A549 (cell line): Measurements from ENCODE around the gene NELFB. TPM values are rescaled to one million over a fixed set of nuclear protein-coding genes. Genes with fewer than 3 reads are reported as not detected.

Experiments
- ATAC-seq, 2 experiments: fragments of 200-7000 bp in 1 of 2; fragments of >200 bp in 1 of 2; cut with Nextera tagmentation in 1 of 2; cut with Tn5 transposase in 1 of 2; 3 replicates each; pipeline versions ENCODE4 v1.8.0 to v1.9.1; 2018 to 2020; ENCODE audit warnings: mild to moderate bottlenecking in 1 of 2, moderate library complexity in 1 of 2
- CTCF ChIA-PET: fragments of 300-600 bp; sonication (Branson Sonifier 250); formaldehyde crosslinking; extraction: SDS; loops from one replicate; lab custom pipeline; 2021; ENCODE audit warnings: antibody characterized with exemption, inconsistent platforms; lab: Yijun Ruan, JAX
- POLR2A ChIA-PET: fragments of 350-600 bp; formaldehyde crosslinking; extraction: SDS; loops from one replicate; lab custom pipeline; 2021; ENCODE audit warnings: antibody characterized with exemption, inconsistent platforms; lab: Yijun Ruan, JAX
- DNase-seq, 2 experiments: peaks; one replicate each; pipeline versions ENCODE4 v3.0.0 to v3.0.0-alpha.2; 2011 to 2016; ENCODE audit warnings: low read depth in 1 of 2, low spot score in 1 of 2
- FAIRE-seq: peaks from 2 replicates; lab custom pipeline; 2011; peaks lifted over from hg19 to GRCh38; lab: Jason Lieb, UNC
- H3K27ac ChIP-seq, 2 experiments: fragments of >200 bp; sonication (Bioruptor Twin); formaldehyde crosslinking; 3 replicates each; pipeline ENCODE4 v1.5.1; 2016 to 2017
- H3K4me1 ChIP-seq: fragments of >200 bp; sonication (Bioruptor Twin); formaldehyde crosslinking; 3 replicates; pipeline ENCODE4 v1.6.1; 2016
- H3K4me2 ChIP-seq: fragments of >200 bp; sonication (Bioruptor Twin); formaldehyde crosslinking; 3 replicates; pipeline ENCODE4 v1.6.1; 2016
- H3K4me3 ChIP-seq: fragments of >200 bp; sonication (Bioruptor Twin); formaldehyde crosslinking; 3 replicates; pipeline ENCODE4 v1.5.1; 2016
- H3K9me3 ChIP-seq: fragments of >200 bp; sonication (Bioruptor Twin); formaldehyde crosslinking; 3 replicates; pipeline ENCODE4 v1.6.1; 2016
- BHLHE40 ChIP-seq: IDR thresholded peaks from 2 replicates; pipeline ENCODE4 v1.6.1; 2012; ENCODE audit warnings: low read depth, low read length, inconsistent platforms
- CBX8 ChIP-seq: fragments of 200-600 bp; sonication (generic); IDR thresholded peaks from 2 replicates; pipeline ENCODE4 v1.6.1; 2016
- CHD4 ChIP-seq: fragments of 200-600 bp; sonication (generic); IDR thresholded peaks from 2 replicates; pipeline ENCODE4 v1.6.1; 2016; ENCODE audit warnings: antibody characterized with exemption, mild to moderate bottlenecking, borderline replicate concordance
- EHF ChIP-seq: fragments of 250-450 bp; sonication (Bioruptor Pico); IDR thresholded peaks from 2 replicates; pipeline ENCODE4 v1.5.0; 2020; ENCODE audit warnings: mild to moderate bottlenecking
- EP300 ChIP-seq, 2 experiments: fragments of >200 bp; sonication (Bioruptor Twin); formaldehyde crosslinking; IDR thresholded peaks; 2 replicates in 1 of 2; 3 replicates in 1 of 2; pipeline ENCODE4 v1.6.1; 2016 to 2017
- FOSB ChIP-seq: fragments of 250-450 bp; sonication (Bioruptor Pico); IDR thresholded peaks from 2 replicates; pipeline ENCODE4 v1.5.0; 2020; ENCODE audit warnings: mild to moderate bottlenecking, moderate library complexity
- FOXS1 ChIP-seq: fragments of 250-450 bp; sonication (Bioruptor Pico); IDR thresholded peaks from 2 replicates; pipeline ENCODE4 v1.5.0; 2020; ENCODE audit warnings: mild to moderate bottlenecking, moderate library complexity
- GATA3 ChIP-seq: IDR thresholded peaks from 2 replicates; pipeline ENCODE4 v1.6.1; 2012; ENCODE audit warnings: borderline replicate concordance
- HEYL ChIP-seq: fragments of 250-450 bp; sonication (Bioruptor Pico); IDR thresholded peaks from 2 replicates; pipeline ENCODE4 v1.8.0; 2021; ENCODE audit warnings: mild to moderate bottlenecking, moderate library complexity
- MAZ ChIP-seq: fragments of 150-350 bp; IDR thresholded peaks from 2 replicates; pipeline ENCODE4 v1.6.1; 2014; ENCODE audit warnings: antibody characterized with exemption, low read depth, low read length, borderline replicate concordance
- NPAS2 ChIP-seq: fragments of 250-450 bp; sonication (Bioruptor Pico); IDR thresholded peaks from 2 replicates; pipeline ENCODE4 v1.8.0; 2022; ENCODE audit warnings: mild to moderate bottlenecking, moderate library complexity, borderline replicate concordance
- NR3C1 ChIP-seq: fragments of >200 bp; sonication (Bioruptor Twin); formaldehyde crosslinking; IDR thresholded peaks from 3 replicates; pipeline ENCODE4 v1.6.1; 2017
- PBX3 ChIP-seq: IDR thresholded peaks from 2 replicates; pipeline ENCODE4 v1.6.1; 2012
- POLR2AphosphoS2 ChIP-seq: conservative IDR thresholded peaks from 2 replicates; pipeline ENCODE4 v1.6.1; 2012; ENCODE audit warnings: low read length, improper control_type of control experiment, inconsistent platforms
- RFX5 ChIP-seq: fragments of 450-650 bp; IDR thresholded peaks from 2 replicates; pipeline ENCODE4 v1.7.1; 2014; ENCODE audit warnings: antibody characterized with exemption, mild to moderate bottlenecking, moderate library complexity
- RNF2 ChIP-seq: fragments of 200-600 bp; sonication (generic); IDR thresholded peaks from 2 replicates; pipeline ENCODE4 v1.6.1; 2016; ENCODE audit warnings: low read depth, mild to moderate bottlenecking, antibody characterized with exemption, moderate library complexity, borderline replicate concordance
- SMC3 ChIP-seq: fragments of >200 bp; sonication (Bioruptor Twin); formaldehyde crosslinking; IDR thresholded peaks from 3 replicates; pipeline ENCODE4 v1.6.1; 2018; ENCODE audit warnings: inconsistent platforms
- ZC3H11A ChIP-seq: fragments of 450-650 bp; IDR thresholded peaks from 2 replicates; pipeline ENCODE4 v1.6.1; 2014; ENCODE audit warnings: antibody characterized with exemption, mild to moderate bottlenecking
- ZSCAN20 ChIP-seq: fragments of 250-450 bp; sonication (Bioruptor Pico); IDR thresholded peaks from 2 replicates; pipeline ENCODE4 v1.8.0; 2022; ENCODE audit warnings: mild to moderate bottlenecking, moderate library complexity
- WGBS: methylation state at CpG from one replicate; pipeline ENCODE4 v1.1.6; 2017; ENCODE audit errors: missing lambda C conversion rate; 5-methylcytosine and 5-hydroxymethylcytosine counted together
- polyA plus RNA-seq, 4 experiments: library from polyadenylated mRNA; depleted of rRNA in 3 of 4; stranded (reverse); fragments of >200 nt; fragmentation: RNase III in 1 of 4; extraction: RNeasy Plus Mini Kit Qiagen cat#74134 plus additional on column Dnase treatment in 1 of 4; gene quantifications; 2 replicates in 3 of 4; 3 replicates in 1 of 4; pipeline ENCODE4 v1.2.3, GENCODE V29; 2011 to 2017
- TF ChIP-seq, protein P1 (sequence below): fragments of >200 bp; sonication (Bioruptor Twin); formaldehyde crosslinking; IDR thresholded peaks from 3 replicates; pipeline ENCODE4 v1.5.1; 2016
- TF ChIP-seq, protein P2 (sequence below): fragments of 450-650 bp; IDR thresholded peaks from 2 replicates; pipeline ENCODE4 v1.6.1; 2014; ENCODE audit warnings: antibody characterized with exemption
- TF ChIP-seq, protein P3 (sequence below): IDR thresholded peaks from 2 replicates; pipeline ENCODE4 v1.6.1; 2012; ENCODE audit warnings: low read depth, borderline replicate concordance
- TF ChIP-seq, protein P4 (sequence below): fragments of 250-450 bp; sonication (Bioruptor Pico); IDR thresholded peaks from 2 replicates; pipeline ENCODE4 v1.5.0; 2020; ENCODE audit warnings: low read depth, mild to moderate bottlenecking, moderate library complexity

NELFB gene
- polyA plus RNA-seq, 2 of the 4 experiments (the other 2 are of a cell fraction): 31.8 to 45.3 TPM

DNA sequence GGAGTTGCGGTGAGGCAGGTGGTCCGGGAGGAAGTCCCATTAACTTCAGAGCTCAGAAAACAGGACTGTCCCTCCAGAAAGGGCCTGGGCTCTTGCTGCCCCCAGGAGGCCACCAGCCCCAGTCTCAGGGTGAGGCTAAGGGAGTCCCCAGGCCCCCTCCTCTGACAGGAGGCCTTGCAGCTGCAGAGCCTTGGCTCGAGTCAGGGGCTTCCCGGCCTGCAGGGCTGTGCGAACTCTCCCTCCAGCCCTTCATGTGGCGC lies 7.3 kb upstream of the NELFB start:
- POLR2A ChIA-PET: no interaction called here
- H3K9me3 ChIP-seq: no peaks in the 10 kb centered on the region
- no peak overlapping the region for H3K4me2 ChIP-seq
- H3K27ac ChIP-seq: no peak overlapping the region
- 94% methylated on average over 6 of the region's 6 CpGs for WGBS
- no peak for FAIRE-seq
- peaks cover 14% of the 10 kb centered on the region for H3K4me1 ChIP-seq
- CTCF ChIA-PET: interaction anchor here (1.0 to 13.1 kb wide), 4 partner anchors 11 to 26 kb away, joined by 3 to 236 read pairs (median 8); partner anchors contain the start of gene NELFB
- TF ChIP-seq POLR2AphosphoS2 (no peak), BHLHE40 (no peak), GATA3 (no peak), ZSCAN20 (CRISPR knock-in tag) (no peak), RNF2 (no peak), SMC3 (no peak), NPAS2 (no peak), EP300 (IDR thresholded peaks at IDR 0.05) (no peak), RFX5 (no peak), CBX8 (no peak), MAZ (no peak), HEYL (CRISPR knock-in tag) (no peak), NR3C1 (no peak), PBX3 (no peak)
- TF ChIP-seq, protein P1, sequence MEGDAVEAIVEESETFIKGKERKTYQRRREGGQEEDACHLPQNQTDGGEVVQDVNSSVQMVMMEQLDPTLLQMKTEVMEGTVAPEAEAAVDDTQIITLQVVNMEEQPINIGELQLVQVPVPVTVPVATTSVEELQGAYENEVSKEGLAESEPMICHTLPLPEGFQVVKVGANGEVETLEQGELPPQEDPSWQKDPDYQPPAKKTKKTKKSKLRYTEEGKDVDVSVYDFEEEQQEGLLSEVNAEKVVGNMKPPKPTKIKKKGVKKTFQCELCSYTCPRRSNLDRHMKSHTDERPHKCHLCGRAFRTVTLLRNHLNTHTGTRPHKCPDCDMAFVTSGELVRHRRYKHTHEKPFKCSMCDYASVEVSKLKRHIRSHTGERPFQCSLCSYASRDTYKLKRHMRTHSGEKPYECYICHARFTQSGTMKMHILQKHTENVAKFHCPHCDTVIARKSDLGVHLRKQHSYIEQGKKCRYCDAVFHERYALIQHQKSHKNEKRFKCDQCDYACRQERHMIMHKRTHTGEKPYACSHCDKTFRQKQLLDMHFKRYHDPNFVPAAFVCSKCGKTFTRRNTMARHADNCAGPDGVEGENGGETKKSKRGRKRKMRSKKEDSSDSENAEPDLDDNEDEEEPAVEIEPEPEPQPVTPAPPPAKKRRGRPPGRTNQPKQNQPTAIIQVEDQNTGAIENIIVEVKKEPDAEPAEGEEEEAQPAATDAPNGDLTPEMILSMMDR: no peak
- TF ChIP-seq, protein P2, sequence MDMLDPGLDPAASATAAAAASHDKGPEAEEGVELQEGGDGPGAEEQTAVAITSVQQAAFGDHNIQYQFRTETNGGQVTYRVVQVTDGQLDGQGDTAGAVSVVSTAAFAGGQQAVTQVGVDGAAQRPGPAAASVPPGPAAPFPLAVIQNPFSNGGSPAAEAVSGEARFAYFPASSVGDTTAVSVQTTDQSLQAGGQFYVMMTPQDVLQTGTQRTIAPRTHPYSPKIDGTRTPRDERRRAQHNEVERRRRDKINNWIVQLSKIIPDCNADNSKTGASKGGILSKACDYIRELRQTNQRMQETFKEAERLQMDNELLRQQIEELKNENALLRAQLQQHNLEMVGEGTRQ: no peak
- TF ChIP-seq, all 56 proteins: peak for 0
- DNase-seq (no peak), ATAC-seq (no peak)
- no peak overlapping the region for H3K4me3 ChIP-seq

DNA sequence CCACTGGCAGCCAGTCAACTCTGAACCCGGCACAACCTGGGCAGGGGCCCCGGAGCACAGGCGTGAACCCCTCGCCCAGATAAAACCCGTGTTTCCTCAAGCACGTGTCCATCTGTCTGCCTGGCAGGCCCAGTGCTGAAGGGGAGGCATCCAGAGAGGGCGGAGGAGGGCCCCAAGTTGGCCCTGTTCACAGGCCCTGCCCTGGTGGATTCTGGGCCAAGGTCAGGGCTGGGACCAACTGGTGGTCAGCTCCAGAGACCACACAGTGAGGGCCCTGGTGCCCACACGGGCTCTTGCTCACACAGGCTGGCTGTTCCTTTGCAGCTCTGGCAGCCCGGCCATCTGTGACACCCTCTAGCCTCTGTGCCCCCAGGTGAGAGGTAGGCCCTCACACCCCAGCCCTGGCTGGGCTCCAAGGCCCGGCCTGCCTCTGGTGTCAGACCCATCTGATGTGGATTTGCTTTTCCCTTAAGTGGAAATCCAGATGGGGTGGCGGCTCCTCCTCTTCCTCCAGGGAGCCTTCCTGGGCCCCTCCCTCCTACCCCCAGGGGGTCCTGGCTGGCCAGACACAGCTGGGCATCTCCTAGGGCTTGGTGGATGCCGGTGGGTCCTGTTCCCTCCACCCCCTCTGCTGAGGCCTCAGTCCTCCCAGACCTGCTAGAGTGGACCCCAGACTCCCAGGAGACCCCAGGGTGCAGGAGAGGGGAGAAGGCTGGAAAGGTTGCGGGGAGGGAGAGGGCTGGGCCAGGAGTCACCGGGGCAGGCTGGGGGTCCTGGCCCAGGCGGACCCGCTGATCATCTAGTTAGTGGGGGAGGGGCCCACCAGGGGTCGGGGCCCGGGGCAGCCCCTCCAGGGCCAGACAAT lies 4.6 kb upstream of the NELFB start:
- peaks cover 9% of the 10 kb centered on the region for H3K4me1 ChIP-seq
- 0 out of 6 replicates have a peak overlapping the region, but pooled peaks of 1 of the 2 experiments have one; percentile 18 for H3K27ac ChIP-seq
- no peaks in the 10 kb centered on the region for H3K9me3 ChIP-seq
- WGBS: 89% methylated on average over 10 of the region's 18 CpGs
- DNase-seq (no peak), FAIRE-seq (no peak), ATAC-seq (no peak)
- no peak overlapping the region for H3K4me3 ChIP-seq
- ChIA-PET CTCF (interaction anchor here (0.6 to 2.6 kb wide), 11 partner anchors 9 to 200 kb away, joined by 3 to 15 read pairs (median 3); partner anchors contain the start of gene TUBB4B), POLR2A (interaction anchor here (1.0 to 1.5 kb wide), 2 partner anchors 10 kb away, joined by 5 to 12 read pairs; partner anchors contain the start of gene TUBB4B)
- TF ChIP-seq FOSB (CRISPR knock-in tag): no peak
- no peak for TF ChIP-seq NR3C1
- TF ChIP-seq ZC3H11A: no peak
- no peak for TF ChIP-seq ZSCAN20 (CRISPR knock-in tag)
- no peak for TF ChIP-seq EHF (CRISPR knock-in tag)
- TF ChIP-seq, protein P3, sequence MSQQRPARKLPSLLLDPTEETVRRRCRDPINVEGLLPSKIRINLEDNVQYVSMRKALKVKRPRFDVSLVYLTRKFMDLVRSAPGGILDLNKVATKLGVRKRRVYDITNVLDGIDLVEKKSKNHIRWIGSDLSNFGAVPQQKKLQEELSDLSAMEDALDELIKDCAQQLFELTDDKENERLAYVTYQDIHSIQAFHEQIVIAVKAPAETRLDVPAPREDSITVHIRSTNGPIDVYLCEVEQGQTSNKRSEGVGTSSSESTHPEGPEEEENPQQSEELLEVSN: no peak
- no peak for TF ChIP-seq CHD4
- TF ChIP-seq FOXS1 (CRISPR knock-in tag): no peak
- TF ChIP-seq, protein P4, sequence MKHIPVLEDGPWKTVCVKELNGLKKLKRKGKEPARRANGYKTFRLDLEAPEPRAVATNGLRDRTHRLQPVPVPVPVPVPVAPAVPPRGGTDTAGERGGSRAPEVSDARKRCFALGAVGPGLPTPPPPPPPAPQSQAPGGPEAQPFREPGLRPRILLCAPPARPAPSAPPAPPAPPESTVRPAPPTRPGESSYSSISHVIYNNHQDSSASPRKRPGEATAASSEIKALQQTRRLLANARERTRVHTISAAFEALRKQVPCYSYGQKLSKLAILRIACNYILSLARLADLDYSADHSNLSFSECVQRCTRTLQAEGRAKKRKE (CRISPR knock-in tag): no peak
- no peak for TF ChIP-seq BHLHE40
- no peak overlapping the region for H3K4me2 ChIP-seq
